GM12873 (cell line): ENCODE measurements around the gene ADRA2B.
A peak's percentile ranks its signal among the peaks of the same experiment; 100 is the strongest.

ENCODE experiments used
- TF ChIP-seq, protein P1 (sequence below): IDR thresholded peaks from 2 replicates; pipeline ENCODE4 v1.5.1; 2012; ENCODE audit warnings: low read depth, mild to moderate bottlenecking, moderate library complexity, low read length, control low read depth; ENCODE audit not compliant: insufficient read depth; ENCODE audit errors: missing control alignments

ADRA2B gene

DNA sequence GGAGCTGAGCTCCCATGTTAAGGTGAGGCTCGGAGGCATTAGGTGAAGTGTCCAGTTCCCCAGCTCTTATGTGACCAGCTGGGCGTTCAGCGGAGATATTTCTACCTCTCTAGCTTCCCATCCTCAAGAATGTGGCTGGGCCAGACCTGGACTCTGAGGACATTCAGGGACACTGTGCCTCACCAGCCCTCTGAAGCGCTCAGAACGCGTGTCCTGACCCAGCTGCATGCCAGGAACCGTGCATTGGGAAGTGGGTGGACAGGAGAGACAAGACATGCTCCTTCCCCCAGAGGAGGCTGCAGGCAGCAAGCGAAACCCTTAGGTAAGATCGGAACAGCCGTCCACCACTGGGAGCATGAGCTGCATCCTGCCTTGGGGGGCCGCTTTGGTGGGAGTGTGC is 43.6 kb downstream of the ADRA2B start:
- TF ChIP-seq, protein P1, sequence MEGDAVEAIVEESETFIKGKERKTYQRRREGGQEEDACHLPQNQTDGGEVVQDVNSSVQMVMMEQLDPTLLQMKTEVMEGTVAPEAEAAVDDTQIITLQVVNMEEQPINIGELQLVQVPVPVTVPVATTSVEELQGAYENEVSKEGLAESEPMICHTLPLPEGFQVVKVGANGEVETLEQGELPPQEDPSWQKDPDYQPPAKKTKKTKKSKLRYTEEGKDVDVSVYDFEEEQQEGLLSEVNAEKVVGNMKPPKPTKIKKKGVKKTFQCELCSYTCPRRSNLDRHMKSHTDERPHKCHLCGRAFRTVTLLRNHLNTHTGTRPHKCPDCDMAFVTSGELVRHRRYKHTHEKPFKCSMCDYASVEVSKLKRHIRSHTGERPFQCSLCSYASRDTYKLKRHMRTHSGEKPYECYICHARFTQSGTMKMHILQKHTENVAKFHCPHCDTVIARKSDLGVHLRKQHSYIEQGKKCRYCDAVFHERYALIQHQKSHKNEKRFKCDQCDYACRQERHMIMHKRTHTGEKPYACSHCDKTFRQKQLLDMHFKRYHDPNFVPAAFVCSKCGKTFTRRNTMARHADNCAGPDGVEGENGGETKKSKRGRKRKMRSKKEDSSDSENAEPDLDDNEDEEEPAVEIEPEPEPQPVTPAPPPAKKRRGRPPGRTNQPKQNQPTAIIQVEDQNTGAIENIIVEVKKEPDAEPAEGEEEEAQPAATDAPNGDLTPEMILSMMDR, result no peak

DNA sequence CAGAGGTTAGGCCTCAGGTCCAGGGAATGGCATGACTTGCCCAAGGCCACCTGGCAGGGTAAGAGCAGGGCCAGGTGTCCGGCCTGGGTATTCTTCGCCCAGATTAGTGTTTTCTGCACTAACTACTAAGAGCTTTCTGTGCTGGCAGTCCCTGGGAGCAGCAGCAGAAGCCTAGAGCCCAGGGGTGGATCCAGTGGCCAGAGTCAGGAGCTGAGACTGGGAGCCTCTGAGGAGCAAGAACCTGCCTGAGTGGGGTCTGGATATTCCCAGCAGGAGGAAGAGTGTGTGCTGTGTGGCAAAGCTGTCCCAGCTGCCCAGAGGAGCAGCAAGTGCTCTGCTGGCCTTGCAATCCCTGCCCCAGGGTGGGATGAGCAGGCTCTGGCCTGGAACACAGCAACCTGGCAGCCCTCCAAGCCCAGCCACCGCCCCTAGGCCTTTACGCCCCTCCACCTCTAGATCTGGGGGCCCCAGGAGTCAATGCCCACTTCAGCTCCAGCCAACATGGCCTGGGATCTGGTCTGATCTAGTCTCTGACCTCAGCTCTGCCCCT is 50.9 kb downstream of the ADRA2B start:
- TF ChIP-seq, protein P1, result no peak

DNA sequence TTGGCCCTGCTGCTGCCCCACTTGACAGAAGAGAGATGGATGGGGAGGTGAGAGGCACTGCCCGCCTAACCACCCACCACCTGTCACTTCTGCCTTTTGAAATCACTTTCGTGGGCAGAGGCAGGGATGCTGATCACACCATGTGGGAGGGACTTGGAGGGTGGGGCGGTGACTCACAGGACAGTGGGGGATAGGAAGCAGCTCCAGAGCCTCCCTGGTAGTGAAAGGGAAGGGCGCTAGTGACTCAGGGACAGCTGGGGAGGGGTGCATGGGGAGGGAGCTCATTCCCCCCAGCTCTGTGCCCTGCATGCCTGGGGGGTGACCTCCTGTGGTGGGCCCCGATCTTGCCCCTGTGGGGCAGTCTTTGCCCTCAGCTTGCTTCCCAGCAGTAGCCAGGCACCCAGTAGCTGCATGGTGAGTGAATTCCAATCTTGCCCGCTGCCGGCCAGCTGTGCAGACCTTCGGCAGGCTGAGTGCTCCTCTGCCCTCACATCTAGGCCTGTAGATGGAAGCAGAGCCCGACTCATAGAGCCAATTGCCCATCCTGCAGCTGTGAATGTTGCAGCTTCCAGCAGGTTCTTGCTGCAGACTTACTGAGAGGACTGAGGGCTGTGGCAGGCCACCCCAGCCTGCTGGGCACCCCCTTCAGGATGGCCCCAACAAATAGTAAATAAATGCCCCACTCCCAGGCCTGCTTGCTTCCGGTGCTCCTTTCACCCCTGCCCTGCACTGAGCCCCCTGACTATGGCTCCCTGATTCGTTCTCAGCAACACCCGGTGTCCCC is 53.1 kb downstream of the ADRA2B start:
- TF ChIP-seq, protein P1, result peak; percentile 14
